Measurements from ENCODE around the gene GNAS-AS1. TPM values are rescaled to one million over a fixed set of nuclear protein-coding genes. Genes with fewer than 3 reads are reported as not detected.
A peak's percentile ranks its signal among the peaks of the same experiment; 100 is the strongest.

The GNAS-AS1 gene
- total RNA-seq, 1 donor from 2014 or later, result 1.3 TPM

GRCh38 chr20:58867211-58867610 lies 16.5 kb upstream of the GNAS-AS1 start:
- H3K4me3 ChIP-seq (ENCODE audit: low read depth, low read length), result no peak overlapping the region
- DNase-seq (ENCODE audit: low read depth), result no peak
- H3K36me3 ChIP-seq (ENCODE audit: control insufficient read depth, insufficient read depth, low read length), result no peaks in the 10 kb centered on the region
- H3K27me3 ChIP-seq (ENCODE audit: control insufficient read depth, insufficient read depth, low read length), result peaks cover 6% of the 10 kb centered on the region
- TF ChIP-seq CTCF (IDR thresholded peaks at IDR 0.05; ENCODE audit: insufficient read depth, low read length, poor library complexity, severe bottlenecking), result no peak

DNA sequence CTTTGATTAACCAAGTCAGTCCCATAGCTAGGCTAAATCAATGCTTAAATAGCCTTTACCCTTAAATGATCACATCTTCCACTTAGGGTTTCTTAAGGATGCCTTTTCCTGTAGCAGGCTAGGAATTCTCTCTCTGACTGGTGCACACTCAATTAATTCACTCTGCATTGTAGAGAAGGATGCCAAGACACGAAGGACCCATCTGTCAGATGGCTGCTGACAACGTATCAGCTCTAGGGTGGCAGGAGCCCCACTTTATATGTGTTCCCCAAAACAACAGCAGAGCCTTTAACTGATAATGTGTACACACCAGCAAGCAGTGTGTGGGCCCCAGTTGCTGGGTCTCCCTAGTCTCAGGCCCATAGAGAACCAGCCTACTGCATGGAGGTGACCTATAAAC lies 15.1 kb upstream of the GNAS-AS1 start:
- H3K27me3 ChIP-seq (ENCODE audit: control insufficient read depth, insufficient read depth, low read length), result peaks cover 9% of the 10 kb centered on the region
- no peak for DNase-seq (ENCODE audit: low read depth)
- no peaks in the 10 kb centered on the region for H3K36me3 ChIP-seq (ENCODE audit: control insufficient read depth, insufficient read depth, low read length)
- H3K4me3 ChIP-seq (ENCODE audit: low read depth, low read length), result no peak overlapping the region
- TF ChIP-seq CTCF (IDR thresholded peaks at IDR 0.05; ENCODE audit: insufficient read depth, low read length, poor library complexity, severe bottlenecking), result no peak

GRCh38 chr20:58864346-58864745 lies 13.6 kb upstream of the GNAS-AS1 start:
- Histone ChIP-seq H3K36me3 (ENCODE audit: control insufficient read depth, insufficient read depth, low read length) (no peaks in the 10 kb centered on the region), H3K4me3 (ENCODE audit: low read depth, low read length) (no peak overlapping the region), H3K27me3 (ENCODE audit: control insufficient read depth, insufficient read depth, low read length) (peaks cover 9% of the 10 kb centered on the region)
- no peak for DNase-seq (ENCODE audit: low read depth)
- TF ChIP-seq CTCF (IDR thresholded peaks at IDR 0.05; ENCODE audit: insufficient read depth, low read length, poor library complexity, severe bottlenecking), result peak; percentile 15

- no peak for DNase-seq (ENCODE audit: low read depth)
- H3K27me3 ChIP-seq (ENCODE audit: control insufficient read depth, insufficient read depth, low read length), result peaks cover 9% of the 10 kb centered on the region
- H3K36me3 ChIP-seq (ENCODE audit: control insufficient read depth, insufficient read depth, low read length), result no peaks in the 10 kb centered on the region
- no peak for TF ChIP-seq CTCF (IDR thresholded peaks at IDR 0.05; ENCODE audit: insufficient read depth, low read length, poor library complexity, severe bottlenecking)
- H3K4me3 ChIP-seq (ENCODE audit: low read depth, low read length), result no peak overlapping the region
Observed at GRCh38 chr20:58863044-58863790, 12.5 kb upstream of the GNAS-AS1 start.

DNA sequence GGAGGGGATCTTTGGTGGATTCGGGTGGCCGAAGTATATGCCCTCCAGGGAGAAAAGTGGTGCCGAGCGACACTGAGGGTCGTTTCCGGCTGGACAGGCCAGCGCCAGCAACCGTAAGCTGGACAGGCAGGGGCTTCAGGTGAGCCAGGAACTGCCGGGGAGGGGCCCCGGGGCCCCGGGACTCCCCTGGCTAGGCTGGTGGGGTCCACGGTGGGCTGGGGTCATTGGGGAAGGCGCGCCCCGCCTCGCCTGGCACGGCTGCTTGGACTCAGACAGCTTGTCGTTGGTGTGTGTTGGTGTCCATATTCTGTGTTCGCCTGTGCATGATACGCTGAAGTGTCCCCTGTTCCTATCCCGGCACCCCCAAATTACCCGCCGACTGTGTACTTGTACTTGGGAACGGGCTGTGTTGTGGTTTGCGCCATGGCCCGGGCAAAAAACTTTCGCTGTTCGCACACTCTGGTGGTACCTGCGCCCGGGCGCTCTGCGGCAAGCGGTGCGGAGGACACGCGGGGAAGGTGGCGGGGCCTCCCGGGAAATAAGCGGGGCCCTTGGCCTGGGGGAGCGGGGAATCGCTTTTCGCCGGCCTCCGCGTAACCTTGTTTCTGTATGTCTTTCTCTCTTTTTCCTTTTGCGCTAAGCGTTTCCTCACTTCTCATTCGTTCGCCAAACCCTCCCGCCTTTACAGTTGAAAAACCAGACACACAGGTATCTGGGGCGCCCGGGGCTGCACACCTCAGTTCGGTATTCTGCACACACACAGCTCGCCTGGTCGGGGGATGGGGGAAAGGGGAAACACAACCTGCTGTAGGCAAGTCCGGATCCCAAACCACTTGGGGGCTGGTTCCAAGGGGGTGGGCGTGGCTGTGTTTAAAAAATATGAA lies 5.0 kb upstream of the GNAS-AS1 start:
- no peak for DNase-seq (ENCODE audit: low read depth)
- Histone ChIP-seq H3K36me3 (ENCODE audit: control insufficient read depth, insufficient read depth, low read length) (no peaks in the 10 kb centered on the region), H3K27me3 (ENCODE audit: control insufficient read depth, insufficient read depth, low read length) (peaks cover 48% of the 10 kb centered on the region), H3K4me3 (ENCODE audit: low read depth, low read length) (no peak overlapping the region)
- no peak for TF ChIP-seq CTCF (IDR thresholded peaks at IDR 0.05; ENCODE audit: insufficient read depth, low read length, poor library complexity, severe bottlenecking)
